NCI-H2107 (cell line): Measurements from ENCODE around the gene BLCAP.
"Not testable (repeated sequence)": the region's sequence is repeated elsewhere in the genome, so short reads cannot be mapped to it uniquely, and the experiment has no call there.

Experiments used
- DNase-seq: peaks from one replicate; lab custom pipeline; 2025; lab: John Stamatoyannopoulos, UW

Gene BLCAP

GRCh38 chr20:37556538-37556937 is 28.9 kb upstream of the BLCAP start:
- DNase-seq = no peak

GRCh38 chr20:37554721-37555298 is 27.1 kb upstream of the BLCAP start:
- not testable (repeated sequence) for DNase-seq

- no peak for DNase-seq
Measured at GRCh38 chr20:37552415-37552814, 24.7 kb upstream of the BLCAP start.

GRCh38 chr20:37551660-37552059 is 24.0 kb upstream of the BLCAP start:
- not testable (repeated sequence) for DNase-seq

GRCh38 chr20:37550101-37550920 is 22.6 kb upstream of the BLCAP start:
- DNase-seq = not testable (repeated sequence)

GRCh38 chr20:37547912-37548311 is 20.2 kb upstream of the BLCAP start:
- DNase-seq = no peak

- no peak for DNase-seq
Measured at GRCh38 chr20:37545516-37545915, 17.8 kb upstream of the BLCAP start.

- DNase-seq = no peak
Measured at GRCh38 chr20:37544386-37544785, 16.7 kb upstream of the BLCAP start.

- no peak for DNase-seq
Measured at GRCh38 chr20:37543828-37544227, 16.2 kb upstream of the BLCAP start.

- no peak for DNase-seq
Measured at GRCh38 chr20:37542281-37542680, 14.6 kb upstream of the BLCAP start.

- no peak for DNase-seq
Measured at GRCh38 chr20:37541326-37541725, 13.7 kb upstream of the BLCAP start.

- DNase-seq = not testable (repeated sequence)
Measured at GRCh38 chr20:37540838-37541237, 13.2 kb upstream of the BLCAP start.

- DNase-seq = no peak
Measured at GRCh38 chr20:37540001-37540400, 12.3 kb upstream of the BLCAP start.

GRCh38 chr20:37539424-37539823 is 11.7 kb upstream of the BLCAP start:
- no peak for DNase-seq

- DNase-seq = no peak
Measured at GRCh38 chr20:37538003-37538402, 10.3 kb upstream of the BLCAP start.

GRCh38 chr20:37537505-37537904 is 9.8 kb upstream of the BLCAP start:
- DNase-seq = no peak

- no peak for DNase-seq
Measured at GRCh38 chr20:37535443-37536132, 7.9 kb upstream of the BLCAP start.

- peak; percentile 27 for DNase-seq
Measured at GRCh38 chr20:37534401-37535157, 6.9 kb upstream of the BLCAP start.

- DNase-seq = no peak
Measured at GRCh38 chr20:37533154-37533715, 5.6 kb upstream of the BLCAP start.

GRCh38 chr20:37531856-37532255 is 4.2 kb upstream of the BLCAP start:
- no peak for DNase-seq

- no peak for DNase-seq
Measured at GRCh38 chr20:37530696-37531095, 3.0 kb upstream of the BLCAP start.
